WTC11 (cell line): ENCODE results near the gene CAMKMT. TPM values are rescaled to one million over a fixed set of nuclear protein-coding genes. Genes with fewer than 3 reads are reported as not detected.

Experiments used
- ATAC-seq: fragments of 200-7000 bp; cut with Tn5 transposase; 2 replicates; pipeline ENCODE4 v1.10.0; 2021; ENCODE audit warnings: mild to moderate bottlenecking, moderate library complexity
- CTCF ChIA-PET: fragments of 300-600 bp; sonication (Branson Sonifier 250); formaldehyde crosslinking; loops from one replicate; lab custom pipeline; 2021; ENCODE audit warnings: antibody characterized with exemption; lab: Charles Lee
- POLR2A ChIA-PET: fragments of 350-600 bp; sonication (Branson Sonifier 250); formaldehyde crosslinking; loops from one replicate; lab custom pipeline; 2021; ENCODE audit warnings: antibody characterized with exemption; lab: Charles Lee
- DNase-seq: peaks from one replicate; pipeline ENCODE4 v3.0.0; 2021; ENCODE audit warnings: low spot score
- H3K27ac Mint-ChIP-seq: 2 replicates; pipeline ENCODE4 v1.8.0; 2021; ENCODE audit warnings: mixed read lengths
- H3K27me3 Mint-ChIP-seq: 2 replicates; pipeline ENCODE4 v1.8.0; 2021; ENCODE audit warnings: low read depth, mild to moderate bottlenecking, moderate library complexity, mixed read lengths
- H3K36me3 Mint-ChIP-seq: 2 replicates; pipeline ENCODE4 v1.8.0; 2021; ENCODE audit warnings: mixed read lengths
- H3K4me1 Mint-ChIP-seq: 2 replicates; pipeline ENCODE4 v1.8.0; 2022; ENCODE audit warnings: mixed read lengths
- H3K4me3 Mint-ChIP-seq: 2 replicates; pipeline ENCODE4 v1.8.0; 2021; ENCODE audit warnings: mild to moderate bottlenecking, moderate library complexity, mixed read lengths
- H3K9me3 Mint-ChIP-seq: 2 replicates; pipeline ENCODE4 v1.8.0; 2021; ENCODE audit warnings: mixed read lengths
- CBFB ChIP-seq: sonication (generic); formaldehyde crosslinking; IDR thresholded peaks from 2 replicates; pipeline ENCODE4 v1.8.1; 2022; ENCODE audit warnings: mild to moderate bottlenecking, low read depth, missing genetic modification reagents
- E2F1 ChIP-seq: sonication (generic); formaldehyde crosslinking; IDR thresholded peaks from 2 replicates; pipeline ENCODE4 v1.8.0; 2022; ENCODE audit warnings: mild to moderate bottlenecking, missing genetic modification reagents
- GABPB1 ChIP-seq: sonication (generic); formaldehyde crosslinking; IDR thresholded peaks from 2 replicates; pipeline ENCODE4 v1.8.1; 2023; ENCODE audit warnings: mild to moderate bottlenecking, missing genetic modification reagents
- JAZF1 ChIP-seq: fragments of 250-450 bp; sonication (Bioruptor Pico); IDR thresholded peaks from 2 replicates; pipeline ENCODE4 v1.9.0; 2021; ENCODE audit warnings: moderate library complexity, mild to moderate bottlenecking, inconsistent platforms
- NFYB ChIP-seq: sonication (generic); formaldehyde crosslinking; conservative IDR thresholded peaks from 2 replicates; pipeline ENCODE4 v1.8.0; 2022; ENCODE audit warnings: low read depth, missing genetic modification reagents
- PRDM15 ChIP-seq: sonication (generic); formaldehyde crosslinking; IDR thresholded peaks from 2 replicates; pipeline ENCODE4 v1.8.0; 2022; ENCODE audit warnings: missing genetic modification reagents
- RORB ChIP-seq: fragments of 250-450 bp; sonication (Bioruptor Pico); IDR thresholded peaks from 2 replicates; pipeline ENCODE4 v1.9.0; 2021; ENCODE audit warnings: mild to moderate bottlenecking
- SP1 ChIP-seq: sonication (generic); formaldehyde crosslinking; conservative IDR thresholded peaks from 2 replicates; pipeline ENCODE4 v1.8.1; 2022; ENCODE audit warnings: missing genetic modification reagents
- ZNF396 ChIP-seq: fragments of 250-450 bp; sonication (Bioruptor Pico); IDR thresholded peaks from 2 replicates; pipeline ENCODE4 v1.8.0; 2021; ENCODE audit warnings: mild to moderate bottlenecking, moderate library complexity, borderline replicate concordance
- total RNA-seq: library from RNA; stranded (reverse); gene quantifications from 3 replicates; pipeline ENCODE4 v1.2.3, GENCODE V29; 2021
- TF ChIP-seq, protein P1 (sequence below): fragments of 250-450 bp; sonication (Bioruptor Pico); IDR thresholded peaks from 2 replicates; pipeline ENCODE4 v2.1.2; 2022; ENCODE audit warnings: mild to moderate bottlenecking, moderate library complexity
- TF ChIP-seq, protein P2 (sequence below): fragments of 250-450 bp; sonication (Bioruptor Pico); IDR thresholded peaks from 2 replicates; pipeline ENCODE4 v1.9.0; 2021; ENCODE audit warnings: mild to moderate bottlenecking, borderline replicate concordance
- TF ChIP-seq, protein P3 (sequence below): sonication (generic); formaldehyde crosslinking; IDR thresholded peaks from 2 replicates; pipeline ENCODE4 v1.8.1; 2023; ENCODE audit warnings: mild to moderate bottlenecking, missing genetic modification reagents, borderline replicate concordance
- TF ChIP-seq, protein P4 (sequence below): sonication (generic); formaldehyde crosslinking; IDR thresholded peaks from 2 replicates; pipeline ENCODE4 v1.8.1; 2023; ENCODE audit warnings: mild to moderate bottlenecking, moderate library complexity, missing genetic modification reagents

The CAMKMT gene
- total RNA-seq, 1 experiment from 2014 or later = 20.6 TPM

DNA sequence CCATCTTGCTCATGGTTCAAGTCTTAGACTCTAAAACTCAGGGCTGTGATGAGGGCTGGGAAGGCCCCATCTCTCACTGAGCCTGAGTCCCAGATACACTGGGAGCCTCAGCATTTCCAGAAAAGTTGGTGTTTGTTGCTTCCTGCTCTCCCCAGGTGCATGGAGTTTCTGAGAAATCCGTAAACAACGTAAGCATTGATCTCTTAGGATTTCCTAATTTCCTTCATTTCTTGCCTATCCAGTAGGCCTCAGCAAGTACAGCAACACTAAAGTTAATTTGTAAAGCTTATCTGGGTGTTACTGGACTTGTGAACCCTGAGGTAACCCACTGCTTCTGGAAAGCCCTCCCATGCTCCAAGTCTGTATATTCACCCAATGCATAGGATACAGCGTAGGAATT lies 380.3 kb downstream of the CAMKMT start:
- H3K4me3 Mint-ChIP-seq = no peak overlapping the region
- no peak overlapping the region for H3K27ac Mint-ChIP-seq
- peaks cover 31% of the 10 kb centered on the region for H3K4me1 Mint-ChIP-seq
- TF ChIP-seq, protein P1, sequence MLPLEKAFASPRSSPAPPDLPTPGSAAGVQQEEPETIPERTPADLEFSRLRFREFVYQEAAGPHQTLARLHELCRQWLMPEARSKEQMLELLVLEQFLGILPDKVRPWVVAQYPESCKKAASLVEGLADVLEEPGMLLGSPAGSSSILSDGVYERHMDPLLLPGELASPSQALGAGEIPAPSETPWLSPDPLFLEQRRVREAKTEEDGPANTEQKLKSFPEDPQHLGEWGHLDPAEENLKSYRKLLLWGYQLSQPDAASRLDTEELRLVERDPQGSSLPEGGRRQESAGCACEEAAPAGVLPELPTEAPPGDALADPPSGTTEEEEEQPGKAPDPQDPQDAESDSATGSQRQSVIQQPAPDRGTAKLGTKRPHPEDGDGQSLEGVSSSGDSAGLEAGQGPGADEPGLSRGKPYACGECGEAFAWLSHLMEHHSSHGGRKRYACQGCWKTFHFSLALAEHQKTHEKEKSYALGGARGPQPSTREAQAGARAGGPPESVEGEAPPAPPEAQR (CRISPR knock-in tag) = no peak
- TF ChIP-seq GABPB1 (CRISPR knock-in tag) = peak; percentile 40; the same call in 1 of the 2 replicates
- peaks cover 6% of the 10 kb centered on the region for H3K36me3 Mint-ChIP-seq
- DNase-seq (no peak), ATAC-seq (no peak)
- POLR2A ChIA-PET = no interaction called here
- H3K9me3 Mint-ChIP-seq = peaks cover 6% of the 10 kb centered on the region
- CTCF ChIA-PET = no interaction called here
- H3K27me3 Mint-ChIP-seq = no peaks in the 10 kb centered on the region

GRCh38 chr2:44743473-44743872 lies 381.7 kb downstream of the CAMKMT start:
- Mint-ChIP-seq H3K36me3 (no peaks in the 10 kb centered on the region), H3K4me1 (peaks cover 41% of the 10 kb centered on the region), H3K9me3 (no peaks in the 10 kb centered on the region), H3K27ac (no peak overlapping the region), H3K27me3 (no peaks in the 10 kb centered on the region), H3K4me3 (no peak overlapping the region)
- TF ChIP-seq ZNF396 = no peak
- TF ChIP-seq JAZF1 (CRISPR knock-in tag) = no peak
- no peak for TF ChIP-seq E2F1 (CRISPR knock-in tag)
- TF ChIP-seq, protein P2, sequence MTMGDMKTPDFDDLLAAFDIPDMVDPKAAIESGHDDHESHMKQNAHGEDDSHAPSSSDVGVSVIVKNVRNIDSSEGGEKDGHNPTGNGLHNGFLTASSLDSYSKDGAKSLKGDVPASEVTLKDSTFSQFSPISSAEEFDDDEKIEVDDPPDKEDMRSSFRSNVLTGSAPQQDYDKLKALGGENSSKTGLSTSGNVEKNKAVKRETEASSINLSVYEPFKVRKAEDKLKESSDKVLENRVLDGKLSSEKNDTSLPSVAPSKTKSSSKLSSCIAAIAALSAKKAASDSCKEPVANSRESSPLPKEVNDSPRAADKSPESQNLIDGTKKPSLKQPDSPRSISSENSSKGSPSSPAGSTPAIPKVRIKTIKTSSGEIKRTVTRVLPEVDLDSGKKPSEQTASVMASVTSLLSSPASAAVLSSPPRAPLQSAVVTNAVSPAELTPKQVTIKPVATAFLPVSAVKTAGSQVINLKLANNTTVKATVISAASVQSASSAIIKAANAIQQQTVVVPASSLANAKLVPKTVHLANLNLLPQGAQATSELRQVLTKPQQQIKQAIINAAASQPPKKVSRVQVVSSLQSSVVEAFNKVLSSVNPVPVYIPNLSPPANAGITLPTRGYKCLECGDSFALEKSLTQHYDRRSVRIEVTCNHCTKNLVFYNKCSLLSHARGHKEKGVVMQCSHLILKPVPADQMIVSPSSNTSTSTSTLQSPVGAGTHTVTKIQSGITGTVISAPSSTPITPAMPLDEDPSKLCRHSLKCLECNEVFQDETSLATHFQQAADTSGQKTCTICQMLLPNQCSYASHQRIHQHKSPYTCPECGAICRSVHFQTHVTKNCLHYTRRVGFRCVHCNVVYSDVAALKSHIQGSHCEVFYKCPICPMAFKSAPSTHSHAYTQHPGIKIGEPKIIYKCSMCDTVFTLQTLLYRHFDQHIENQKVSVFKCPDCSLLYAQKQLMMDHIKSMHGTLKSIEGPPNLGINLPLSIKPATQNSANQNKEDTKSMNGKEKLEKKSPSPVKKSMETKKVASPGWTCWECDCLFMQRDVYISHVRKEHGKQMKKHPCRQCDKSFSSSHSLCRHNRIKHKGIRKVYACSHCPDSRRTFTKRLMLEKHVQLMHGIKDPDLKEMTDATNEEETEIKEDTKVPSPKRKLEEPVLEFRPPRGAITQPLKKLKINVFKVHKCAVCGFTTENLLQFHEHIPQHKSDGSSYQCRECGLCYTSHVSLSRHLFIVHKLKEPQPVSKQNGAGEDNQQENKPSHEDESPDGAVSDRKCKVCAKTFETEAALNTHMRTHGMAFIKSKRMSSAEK = no peak
- TF ChIP-seq SP1 = no peak
- TF ChIP-seq CBFB = no peak
- no peak for TF ChIP-seq RORB
- TF ChIP-seq, protein P3, sequence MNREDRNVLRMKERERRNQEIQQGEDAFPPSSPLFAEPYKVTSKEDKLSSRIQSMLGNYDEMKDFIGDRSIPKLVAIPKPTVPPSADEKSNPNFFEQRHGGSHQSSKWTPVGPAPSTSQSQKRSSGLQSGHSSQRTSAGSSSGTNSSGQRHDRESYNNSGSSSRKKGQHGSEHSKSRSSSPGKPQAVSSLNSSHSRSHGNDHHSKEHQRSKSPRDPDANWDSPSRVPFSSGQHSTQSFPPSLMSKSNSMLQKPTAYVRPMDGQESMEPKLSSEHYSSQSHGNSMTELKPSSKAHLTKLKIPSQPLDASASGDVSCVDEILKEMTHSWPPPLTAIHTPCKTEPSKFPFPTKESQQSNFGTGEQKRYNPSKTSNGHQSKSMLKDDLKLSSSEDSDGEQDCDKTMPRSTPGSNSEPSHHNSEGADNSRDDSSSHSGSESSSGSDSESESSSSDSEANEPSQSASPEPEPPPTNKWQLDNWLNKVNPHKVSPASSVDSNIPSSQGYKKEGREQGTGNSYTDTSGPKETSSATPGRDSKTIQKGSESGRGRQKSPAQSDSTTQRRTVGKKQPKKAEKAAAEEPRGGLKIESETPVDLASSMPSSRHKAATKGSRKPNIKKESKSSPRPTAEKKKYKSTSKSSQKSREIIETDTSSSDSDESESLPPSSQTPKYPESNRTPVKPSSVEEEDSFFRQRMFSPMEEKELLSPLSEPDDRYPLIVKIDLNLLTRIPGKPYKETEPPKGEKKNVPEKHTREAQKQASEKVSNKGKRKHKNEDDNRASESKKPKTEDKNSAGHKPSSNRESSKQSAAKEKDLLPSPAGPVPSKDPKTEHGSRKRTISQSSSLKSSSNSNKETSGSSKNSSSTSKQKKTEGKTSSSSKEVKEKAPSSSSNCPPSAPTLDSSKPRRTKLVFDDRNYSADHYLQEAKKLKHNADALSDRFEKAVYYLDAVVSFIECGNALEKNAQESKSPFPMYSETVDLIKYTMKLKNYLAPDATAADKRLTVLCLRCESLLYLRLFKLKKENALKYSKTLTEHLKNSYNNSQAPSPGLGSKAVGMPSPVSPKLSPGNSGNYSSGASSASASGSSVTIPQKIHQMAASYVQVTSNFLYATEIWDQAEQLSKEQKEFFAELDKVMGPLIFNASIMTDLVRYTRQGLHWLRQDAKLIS (CRISPR knock-in tag) = no peak
- no peak for TF ChIP-seq PRDM15 (CRISPR knock-in tag)
- no peak for TF ChIP-seq NFYB (CRISPR knock-in tag)
- TF ChIP-seq, protein P4, sequence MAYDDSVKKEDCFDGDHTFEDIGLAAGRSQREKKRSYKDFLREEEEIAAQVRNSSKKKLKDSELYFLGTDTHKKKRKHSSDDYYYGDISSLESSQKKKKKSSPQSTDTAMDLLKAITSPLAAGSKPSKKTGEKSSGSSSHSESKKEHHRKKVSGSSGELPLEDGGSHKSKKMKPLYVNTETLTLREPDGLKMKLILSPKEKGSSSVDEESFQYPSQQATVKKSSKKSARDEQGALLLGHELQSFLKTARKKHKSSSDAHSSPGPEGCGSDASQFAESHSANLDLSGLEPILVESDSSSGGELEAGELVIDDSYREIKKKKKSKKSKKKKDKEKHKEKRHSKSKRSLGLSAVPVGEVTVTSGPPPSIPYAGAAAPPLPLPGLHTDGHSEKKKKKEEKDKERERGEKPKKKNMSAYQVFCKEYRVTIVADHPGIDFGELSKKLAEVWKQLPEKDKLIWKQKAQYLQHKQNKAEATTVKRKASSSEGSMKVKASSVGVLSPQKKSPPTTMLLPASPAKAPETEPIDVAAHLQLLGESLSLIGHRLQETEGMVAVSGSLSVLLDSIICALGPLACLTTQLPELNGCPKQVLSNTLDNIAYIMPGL (CRISPR knock-in tag) = no peak
- ChIA-PET POLR2A (no interaction called here), CTCF (no interaction called here)
- ATAC-seq = no peak
- DNase-seq = no peak
